ENCODE data around the gene BEAN1. TPM values are rescaled to one million over a fixed set of nuclear protein-coding genes. Genes with fewer than 3 reads are reported as not detected.

Gene BEAN1
- total and polyA plus RNA-seq, 2 experiments from 2014 or later, result 0.07 to 0.10 TPM

DNA sequence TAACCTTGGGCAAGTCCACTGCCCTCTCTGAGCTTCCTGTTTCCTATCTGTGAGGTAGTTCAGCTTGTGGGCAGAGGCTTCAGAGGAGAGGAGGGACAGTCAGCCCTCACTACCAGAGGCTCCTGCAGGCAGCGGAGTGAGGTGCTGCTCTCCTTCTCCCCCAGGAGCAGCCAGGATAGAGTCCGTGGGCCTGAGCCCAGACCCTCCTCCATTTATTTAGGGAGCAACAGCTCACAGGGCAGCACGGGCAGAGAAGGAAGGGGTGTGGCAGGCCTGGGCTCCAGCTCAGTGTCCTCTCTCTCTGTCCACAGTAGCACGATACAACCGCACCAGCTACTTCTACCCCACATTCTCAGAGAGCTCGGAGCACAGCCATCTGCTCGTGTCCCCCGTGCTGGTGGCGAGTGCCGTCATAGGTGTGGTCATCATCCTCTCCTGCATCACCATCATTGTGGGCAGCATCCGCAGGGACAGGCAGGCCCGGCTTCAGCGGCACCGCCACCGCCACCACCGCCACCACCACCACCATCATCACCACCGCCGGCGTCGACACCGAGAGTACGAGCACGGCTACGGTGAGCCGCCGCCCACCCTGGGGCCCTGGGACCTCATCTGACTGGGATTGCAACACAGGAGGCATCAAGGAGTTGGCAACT is 42.3 kb downstream of the BEAN1 start:
- no peaks in the 10 kb centered on the region for H3K36me3 ChIP-seq (ENCODE audit: insufficient read depth)
- Mint-ChIP-seq H3K36me3 (ENCODE audit: low read depth) (no peaks in the 10 kb centered on the region), H3K27me3 (ENCODE audit: insufficient read depth, low read depth, poor library complexity) (peaks cover 9% of the 10 kb centered on the region), H3K4me1 (peaks cover 6% of the 10 kb centered on the region), H3K9me3 (no peaks in the 10 kb centered on the region), H3K27ac (no peak overlapping the region), H3K4me3 (no peak overlapping the region)
- H3K27ac ChIP-seq (ENCODE audit: low read depth), result no peak overlapping the region
- 0 out of 2 replicates have a peak, but pooled peaks cover 4% of the 10 kb centered on the region for H3K9me2 ChIP-seq (ENCODE audit: insufficient read depth)
- ATAC-seq (no peak), DNase-seq (ENCODE audit: low spot score) (no peak)
- no peaks in the 10 kb centered on the region for H3K4me1 ChIP-seq (ENCODE audit: insufficient read depth)
- no peaks in the 10 kb centered on the region for H3K79me2 ChIP-seq (replicated peaks; ENCODE audit: insufficient read depth)
- no peaks in the 10 kb centered on the region for H3F3A ChIP-seq (replicated peaks; ENCODE audit: low read depth)
- H3K4me2 ChIP-seq, result no peak overlapping the region
- H2AFZ ChIP-seq, result no peak overlapping the region
- H4K20me1 ChIP-seq (replicated peaks; ENCODE audit: insufficient read depth), result no peaks in the 10 kb centered on the region
- TF ChIP-seq, protein P1, sequence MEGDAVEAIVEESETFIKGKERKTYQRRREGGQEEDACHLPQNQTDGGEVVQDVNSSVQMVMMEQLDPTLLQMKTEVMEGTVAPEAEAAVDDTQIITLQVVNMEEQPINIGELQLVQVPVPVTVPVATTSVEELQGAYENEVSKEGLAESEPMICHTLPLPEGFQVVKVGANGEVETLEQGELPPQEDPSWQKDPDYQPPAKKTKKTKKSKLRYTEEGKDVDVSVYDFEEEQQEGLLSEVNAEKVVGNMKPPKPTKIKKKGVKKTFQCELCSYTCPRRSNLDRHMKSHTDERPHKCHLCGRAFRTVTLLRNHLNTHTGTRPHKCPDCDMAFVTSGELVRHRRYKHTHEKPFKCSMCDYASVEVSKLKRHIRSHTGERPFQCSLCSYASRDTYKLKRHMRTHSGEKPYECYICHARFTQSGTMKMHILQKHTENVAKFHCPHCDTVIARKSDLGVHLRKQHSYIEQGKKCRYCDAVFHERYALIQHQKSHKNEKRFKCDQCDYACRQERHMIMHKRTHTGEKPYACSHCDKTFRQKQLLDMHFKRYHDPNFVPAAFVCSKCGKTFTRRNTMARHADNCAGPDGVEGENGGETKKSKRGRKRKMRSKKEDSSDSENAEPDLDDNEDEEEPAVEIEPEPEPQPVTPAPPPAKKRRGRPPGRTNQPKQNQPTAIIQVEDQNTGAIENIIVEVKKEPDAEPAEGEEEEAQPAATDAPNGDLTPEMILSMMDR (conservative IDR thresholded peaks at IDR 0.05; ENCODE audit: low read depth in 2 of 2), result no peak
- no peak for TF ChIP-seq NANOG (IDR thresholded peaks at IDR 0.05; ENCODE audit: borderline replicate concordance)
- TF ChIP-seq EZH2 (IDR thresholded peaks at IDR 0.05; ENCODE audit: low read depth, unreplicated experiment), result no peak
- no peak for TF ChIP-seq ETS1 (IDR thresholded peaks at IDR 0.05)
- no peak for TF ChIP-seq ZNF331 (CRISPR knock-in tag; IDR thresholded peaks at IDR 0.05; ENCODE audit: low read depth)
- no peak for TF ChIP-seq CREB1 (CRISPR knock-in tag; IDR thresholded peaks at IDR 0.05; ENCODE audit: low read depth)
- TF ChIP-seq JUNB (IDR thresholded peaks at IDR 0.05; ENCODE audit: unreplicated experiment), result no peak
- no peaks in the 10 kb centered on the region for H3K27me3 ChIP-seq (ENCODE audit: insufficient read depth)
- no peak overlapping the region for H3K4me3 ChIP-seq

- peaks cover 11% of the 10 kb centered on the region for H3K4me1 Mint-ChIP-seq
- no peak for DNase-seq (ENCODE audit: low spot score)
- Histone ChIP-seq H3K27me3 (ENCODE audit: insufficient read depth) (no peaks in the 10 kb centered on the region), H3F3A (replicated peaks; ENCODE audit: low read depth) (no peaks in the 10 kb centered on the region), H3K4me1 (ENCODE audit: insufficient read depth) (no peaks in the 10 kb centered on the region), H3K36me3 (ENCODE audit: insufficient read depth) (no peaks in the 10 kb centered on the region), H3K27ac (ENCODE audit: low read depth) (no peak overlapping the region), H4K20me1 (replicated peaks; ENCODE audit: insufficient read depth) (no peaks in the 10 kb centered on the region), H3K9me2 (ENCODE audit: insufficient read depth) (0 out of 2 replicates have a peak, but pooled peaks cover 4% of the 10 kb centered on the region), H2AFZ (no peak overlapping the region), H3K4me2 (no peak overlapping the region), H3K4me3 (no peak overlapping the region), H3K79me2 (replicated peaks; ENCODE audit: insufficient read depth) (no peaks in the 10 kb centered on the region)
- no peak for ATAC-seq
- no peak overlapping the region for H3K4me3 Mint-ChIP-seq
- no peaks in the 10 kb centered on the region for H3K36me3 Mint-ChIP-seq (ENCODE audit: low read depth)
- peaks cover 9% of the 10 kb centered on the region for H3K27me3 Mint-ChIP-seq (ENCODE audit: insufficient read depth, low read depth, poor library complexity)
- H3K9me3 Mint-ChIP-seq, result no peaks in the 10 kb centered on the region
- no peak overlapping the region for H3K27ac Mint-ChIP-seq
- TF ChIP-seq ZNF462 (CRISPR knock-in tag; IDR thresholded peaks at IDR 0.05) (no peak), CREB1 (CRISPR knock-in tag; IDR thresholded peaks at IDR 0.05; ENCODE audit: low read depth) (no peak), JUNB (IDR thresholded peaks at IDR 0.05; ENCODE audit: unreplicated experiment) (no peak)
These were observed 43.0 kb downstream of the BEAN1 start for GRCh38 chr16:66469947-66470546.

Data from GM23338 (cell line).